ENCODE data around the gene WASF2. TPM values are rescaled to one million over a fixed set of nuclear protein-coding genes. Genes with fewer than 3 reads are reported as not detected.

The WASF2 gene
- total RNA-seq, 1 donor from 2014 or later = 97.8 TPM

- Mint-ChIP-seq H3K27ac (peak overlapping the region; percentile 56), H3K4me3 (no peak overlapping the region), H3K27me3 (ENCODE audit: low read depth) (no peaks in the 10 kb centered on the region), H3K9me3 (no peaks in the 10 kb centered on the region), H3K36me3 (no peaks in the 10 kb centered on the region), H3K4me1 (peaks cover 33% of the 10 kb centered on the region)
- TF ChIP-seq, protein P1, sequence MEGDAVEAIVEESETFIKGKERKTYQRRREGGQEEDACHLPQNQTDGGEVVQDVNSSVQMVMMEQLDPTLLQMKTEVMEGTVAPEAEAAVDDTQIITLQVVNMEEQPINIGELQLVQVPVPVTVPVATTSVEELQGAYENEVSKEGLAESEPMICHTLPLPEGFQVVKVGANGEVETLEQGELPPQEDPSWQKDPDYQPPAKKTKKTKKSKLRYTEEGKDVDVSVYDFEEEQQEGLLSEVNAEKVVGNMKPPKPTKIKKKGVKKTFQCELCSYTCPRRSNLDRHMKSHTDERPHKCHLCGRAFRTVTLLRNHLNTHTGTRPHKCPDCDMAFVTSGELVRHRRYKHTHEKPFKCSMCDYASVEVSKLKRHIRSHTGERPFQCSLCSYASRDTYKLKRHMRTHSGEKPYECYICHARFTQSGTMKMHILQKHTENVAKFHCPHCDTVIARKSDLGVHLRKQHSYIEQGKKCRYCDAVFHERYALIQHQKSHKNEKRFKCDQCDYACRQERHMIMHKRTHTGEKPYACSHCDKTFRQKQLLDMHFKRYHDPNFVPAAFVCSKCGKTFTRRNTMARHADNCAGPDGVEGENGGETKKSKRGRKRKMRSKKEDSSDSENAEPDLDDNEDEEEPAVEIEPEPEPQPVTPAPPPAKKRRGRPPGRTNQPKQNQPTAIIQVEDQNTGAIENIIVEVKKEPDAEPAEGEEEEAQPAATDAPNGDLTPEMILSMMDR (IDR thresholded peaks at IDR 0.05; ENCODE audit: unreplicated experiment) = no peak
- no peak for DNase-seq (ENCODE audit: low spot score in 2 of 2, unreplicated experiment in 2 of 2)
These were observed 24.0 kb upstream of the WASF2 start for GRCh38 chr1:27513958-27514357.

DNA sequence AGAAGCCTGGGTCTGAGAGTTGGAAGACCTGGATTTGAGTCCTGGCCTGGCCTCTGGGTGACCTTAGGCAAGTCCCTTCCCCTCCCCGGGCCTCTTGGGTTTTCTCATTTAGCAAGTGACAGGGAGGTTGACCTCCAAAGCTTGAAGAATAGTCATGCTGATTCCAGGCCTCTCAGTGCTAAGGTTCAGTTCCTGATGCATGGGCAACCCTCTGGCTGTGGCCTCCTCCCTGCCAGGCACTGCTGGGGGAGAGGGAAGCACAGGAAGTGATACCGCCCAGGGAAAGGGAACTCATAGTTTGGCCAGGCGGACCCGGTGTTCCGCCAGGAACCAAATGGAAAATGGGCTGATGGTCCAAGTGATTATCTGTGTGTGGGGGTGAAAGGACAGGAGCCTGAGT, 23.6 kb upstream of the WASF2 start:
- DNase-seq (ENCODE audit: low spot score in 2 of 2, unreplicated experiment in 2 of 2) = no peak
- Mint-ChIP-seq H3K27me3 (ENCODE audit: low read depth) (no peaks in the 10 kb centered on the region), H3K4me3 (no peak overlapping the region), H3K9me3 (no peaks in the 10 kb centered on the region), H3K36me3 (no peaks in the 10 kb centered on the region), H3K27ac (peak overlapping the region; percentile 56), H3K4me1 (peaks cover 30% of the 10 kb centered on the region)
- TF ChIP-seq, protein P1 (IDR thresholded peaks at IDR 0.05; ENCODE audit: unreplicated experiment) = no peak

DNA sequence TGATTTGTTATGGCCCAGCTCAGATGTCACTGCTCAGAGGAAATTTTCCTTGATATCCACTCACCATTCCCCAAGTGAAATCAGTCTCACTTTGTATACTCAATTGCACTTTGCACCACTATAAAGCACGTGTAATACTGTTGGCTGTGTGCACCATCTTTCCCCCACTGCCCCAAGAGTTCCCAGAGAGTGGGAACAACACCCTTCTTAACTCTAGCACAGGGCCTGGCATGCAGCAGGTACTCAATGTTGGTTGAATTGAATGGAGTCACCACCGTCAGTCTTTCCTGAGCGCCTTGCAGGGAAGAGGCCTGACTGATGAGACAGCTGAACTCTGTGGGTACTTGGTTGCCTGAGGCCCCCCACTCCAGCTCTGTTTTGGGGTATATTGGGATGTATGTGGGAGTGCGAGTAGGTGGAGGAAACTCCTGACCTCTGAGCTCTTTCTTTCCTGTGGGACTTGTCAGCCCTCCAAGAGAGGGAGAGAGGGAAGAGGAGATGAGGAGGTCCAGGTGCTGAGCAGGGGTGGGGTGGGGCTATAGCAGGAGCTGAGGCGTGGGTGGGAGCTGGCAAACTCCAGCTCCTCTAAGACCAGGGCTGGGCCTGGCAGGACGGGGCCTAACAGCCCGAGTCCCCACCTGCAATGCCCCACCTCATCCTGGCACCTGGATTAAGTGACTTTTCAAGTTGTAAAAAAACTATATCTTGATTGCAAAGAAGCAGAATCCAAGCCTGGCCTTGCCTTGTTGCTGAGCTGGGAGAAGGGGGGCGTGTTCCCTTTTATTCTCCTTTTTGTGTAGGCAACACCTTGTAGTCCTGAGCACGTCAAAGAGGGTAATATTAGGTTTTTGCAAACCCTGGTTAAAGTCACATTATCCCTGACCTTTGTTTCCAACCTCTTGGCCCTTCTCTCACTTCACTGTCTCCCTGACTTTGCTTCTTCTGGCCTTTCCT, 19.4 kb upstream of the WASF2 start:
- no peaks in the 10 kb centered on the region for H3K9me3 Mint-ChIP-seq
- peaks cover 33% of the 10 kb centered on the region for H3K4me1 Mint-ChIP-seq
- TF ChIP-seq, protein P1 (IDR thresholded peaks at IDR 0.05; ENCODE audit: unreplicated experiment) = no peak
- H3K36me3 Mint-ChIP-seq = no peaks in the 10 kb centered on the region
- H3K27ac Mint-ChIP-seq = peak overlapping the region; percentile 69
- no peak for DNase-seq (ENCODE audit: low spot score in 2 of 2, unreplicated experiment in 2 of 2)
- H3K27me3 Mint-ChIP-seq (ENCODE audit: low read depth) = no peaks in the 10 kb centered on the region
- no peak overlapping the region for H3K4me3 Mint-ChIP-seq

GRCh38 chr1:27507960-27508665, 18.1 kb upstream of the WASF2 start:
- TF ChIP-seq, protein P1 (IDR thresholded peaks at IDR 0.05; ENCODE audit: unreplicated experiment) = no peak
- H3K4me3 Mint-ChIP-seq = no peak overlapping the region
- no peaks in the 10 kb centered on the region for H3K27me3 Mint-ChIP-seq (ENCODE audit: low read depth)
- H3K9me3 Mint-ChIP-seq = no peaks in the 10 kb centered on the region
- H3K36me3 Mint-ChIP-seq = no peaks in the 10 kb centered on the region
- peaks cover 38% of the 10 kb centered on the region for H3K4me1 Mint-ChIP-seq
- DNase-seq (ENCODE audit: low spot score in 2 of 2, unreplicated experiment in 2 of 2) = no peak
- peak overlapping the region; percentile 81 for H3K27ac Mint-ChIP-seq

GRCh38 chr1:27506703-27507102, 16.7 kb upstream of the WASF2 start:
- TF ChIP-seq, protein P1 (IDR thresholded peaks at IDR 0.05; ENCODE audit: unreplicated experiment) = no peak
- peaks cover 40% of the 10 kb centered on the region for H3K4me1 Mint-ChIP-seq
- no peak for DNase-seq (ENCODE audit: low spot score in 2 of 2, unreplicated experiment in 2 of 2)
- no peaks in the 10 kb centered on the region for H3K9me3 Mint-ChIP-seq
- no peaks in the 10 kb centered on the region for H3K27me3 Mint-ChIP-seq (ENCODE audit: low read depth)
- no peaks in the 10 kb centered on the region for H3K36me3 Mint-ChIP-seq
- peak overlapping the region; percentile 50 for H3K27ac Mint-ChIP-seq
- no peak overlapping the region for H3K4me3 Mint-ChIP-seq

Data from mesothelial cell of epicardium (in vitro differentiated cells).